HepG2 (cell line): ENCODE data around the gene CYP2A13.

ENCODE experiments used
- BRF2 ChIP-seq: sonication (generic); formaldehyde crosslinking; IDR thresholded peaks from 2 replicates; pipeline ENCODE4 v1.8.1; 2022; ENCODE audit warnings: mild to moderate bottlenecking, missing genetic modification reagents
- IRX3 ChIP-seq: sonication (generic); formaldehyde crosslinking; IDR thresholded peaks from 2 replicates; pipeline ENCODE4 v1.8.1; 2023; ENCODE audit warnings: mild to moderate bottlenecking, low read depth, missing genetic modification reagents, borderline replicate concordance
- MYC ChIP-seq: sonication (generic); formaldehyde crosslinking; IDR thresholded peaks from 2 replicates; pipeline ENCODE4 v1.9.0; 2021; ENCODE audit warnings: missing genetic modification reagents, borderline replicate concordance
- TP53 ChIP-seq: sonication (generic); formaldehyde crosslinking; conservative IDR thresholded peaks from 2 replicates; pipeline ENCODE4 v1.4.0; 2020; ENCODE audit warnings: missing genetic modification reagents
- YY1 ChIP-seq: IDR thresholded peaks from 2 replicates; pipeline ENCODE4 v1.6.1; 2011; ENCODE audit warnings: low read length, low read depth, moderate library complexity, mild to moderate bottlenecking; ENCODE audit not compliant: insufficient read depth, insufficient replicate concordance
- ZBTB37 ChIP-seq: sonication (generic); formaldehyde crosslinking; IDR thresholded peaks from 2 replicates; pipeline ENCODE4 v1.4.0; 2020; ENCODE audit warnings: mild to moderate bottlenecking, missing genetic modification reagents
- ZNF558 ChIP-seq: sonication (generic); formaldehyde crosslinking; IDR thresholded peaks from 2 replicates; pipeline ENCODE4 v1.9.0; 2022; ENCODE audit warnings: mild to moderate bottlenecking, missing genetic modification reagents, borderline replicate concordance
- TF ChIP-seq, protein P1 (sequence below): sonication (generic); formaldehyde crosslinking; IDR thresholded peaks from 2 replicates; pipeline ENCODE4 v1.5.0; 2020; ENCODE audit warnings: mild to moderate bottlenecking, missing genetic modification reagents, moderate library complexity

DNA sequence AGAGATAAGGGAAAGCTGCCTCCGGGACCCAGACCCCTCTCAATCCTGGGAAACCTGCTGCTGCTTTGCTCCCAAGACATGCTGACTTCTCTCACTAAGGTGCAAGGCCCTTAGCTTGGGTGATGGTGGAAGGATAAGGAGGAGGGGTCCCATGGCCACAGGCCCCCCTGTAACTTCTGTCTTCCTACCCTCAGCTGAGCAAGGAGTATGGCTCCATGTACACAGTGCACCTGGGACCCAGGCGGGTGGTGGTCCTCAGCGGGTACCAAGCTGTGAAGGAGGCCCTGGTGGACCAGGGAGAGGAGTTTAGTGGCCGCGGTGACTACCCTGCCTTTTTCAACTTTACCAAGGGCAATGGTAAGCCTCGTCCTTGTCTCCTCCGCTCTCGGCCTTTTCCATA is 28.0 kb downstream of the CYP2A13 start:
- TF ChIP-seq YY1 (no peak), BRF2 (CRISPR knock-in tag) (no peak), TP53 (CRISPR knock-in tag) (no peak), ZBTB37 (CRISPR knock-in tag) (no peak), MYC (CRISPR knock-in tag) (no peak), IRX3 (CRISPR knock-in tag) (no peak), ZNF558 (no peak)
- TF ChIP-seq, protein P1, sequence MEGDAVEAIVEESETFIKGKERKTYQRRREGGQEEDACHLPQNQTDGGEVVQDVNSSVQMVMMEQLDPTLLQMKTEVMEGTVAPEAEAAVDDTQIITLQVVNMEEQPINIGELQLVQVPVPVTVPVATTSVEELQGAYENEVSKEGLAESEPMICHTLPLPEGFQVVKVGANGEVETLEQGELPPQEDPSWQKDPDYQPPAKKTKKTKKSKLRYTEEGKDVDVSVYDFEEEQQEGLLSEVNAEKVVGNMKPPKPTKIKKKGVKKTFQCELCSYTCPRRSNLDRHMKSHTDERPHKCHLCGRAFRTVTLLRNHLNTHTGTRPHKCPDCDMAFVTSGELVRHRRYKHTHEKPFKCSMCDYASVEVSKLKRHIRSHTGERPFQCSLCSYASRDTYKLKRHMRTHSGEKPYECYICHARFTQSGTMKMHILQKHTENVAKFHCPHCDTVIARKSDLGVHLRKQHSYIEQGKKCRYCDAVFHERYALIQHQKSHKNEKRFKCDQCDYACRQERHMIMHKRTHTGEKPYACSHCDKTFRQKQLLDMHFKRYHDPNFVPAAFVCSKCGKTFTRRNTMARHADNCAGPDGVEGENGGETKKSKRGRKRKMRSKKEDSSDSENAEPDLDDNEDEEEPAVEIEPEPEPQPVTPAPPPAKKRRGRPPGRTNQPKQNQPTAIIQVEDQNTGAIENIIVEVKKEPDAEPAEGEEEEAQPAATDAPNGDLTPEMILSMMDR (CRISPR knock-in tag), result no peak
